Gastroesophageal sphincter (tissue), 4 donors: ENCODE data around the gene TMEM132E. TPM values are rescaled to one million over a fixed set of nuclear protein-coding genes. Genes with fewer than 3 reads are reported as not detected.
A peak's percentile ranks its signal among the peaks of the same experiment; 100 is the strongest.

ENCODE experiments used
- ATAC-seq: fragments of 150-250 bp; one replicate; pipeline ENCODE4 v1.9.1; 2016; ENCODE audit warnings: mild to moderate bottlenecking, moderate library complexity
- H3K27ac ChIP-seq, 4 donors: fragments of 200-600 bp; sonication (generic) in 3 of 4; 1 replicate in 3 of 4; 2 replicates in 1 of 4; pipeline ENCODE4 v1.5.1; 2016 to 2019
- H3K27me3 ChIP-seq: fragments of 200-600 bp; sonication (generic); one replicate; pipeline ENCODE4 v1.5.1; 2019
- H3K36me3 ChIP-seq, 2 donors: fragments of 200-600 bp; sonication (generic); one replicate each; pipeline ENCODE4 v1.5.1; 2019; ENCODE audit warnings: control low read depth in 1 of 2
- H3K4me1 ChIP-seq, 3 donors: fragments of 200-600 bp; sonication (generic); 1 replicate in 2 of 3; 2 replicates in 1 of 3; pipeline ENCODE4 v1.5.1; 2016 to 2019; ENCODE audit warnings: control low read depth in 2 of 3
- H3K4me3 ChIP-seq, 2 donors: fragments of 200-600 bp; sonication (generic); one replicate each; pipeline ENCODE4 v1.5.1; 2019; ENCODE audit warnings: mild to moderate bottlenecking in 1 of 2, moderate library complexity in 1 of 2
- H3K9me3 ChIP-seq, 3 donors: fragments of 200-600 bp; sonication (generic); one replicate each; pipeline ENCODE4 v1.5.1; 2017 to 2019; ENCODE audit warnings: control low read depth in 2 of 3
- EP300 ChIP-seq: sonication (generic); formaldehyde crosslinking; IDR thresholded peaks from one replicate; pipeline ENCODE4 v1.6.1; 2017; ENCODE audit warnings: antibody characterized with exemption, mild to moderate bottlenecking
- POLR2A ChIP-seq, 2 donors: fragments of 450-650 bp; IDR thresholded peaks; one replicate each; pipeline ENCODE4 v1.6.1; 2017; ENCODE audit warnings: antibody characterized with exemption in 2 of 2, mild to moderate bottlenecking in 2 of 2, moderate library complexity in 1 of 2
- POLR2AphosphoS5 ChIP-seq: sonication (generic); formaldehyde crosslinking; IDR thresholded peaks from one replicate; pipeline ENCODE4 v1.6.1; 2017; ENCODE audit warnings: antibody characterized with exemption
- WGBS, 2 donors: methylation state at CpG; one replicate each; pipeline ENCODE4 v1.1.5; 2018; ENCODE audit warnings: low coverage in 1 of 2; 5-methylcytosine and 5-hydroxymethylcytosine counted together
- total RNA-seq, 4 donors: library from RNA; depleted of rRNA; stranded (reverse); fragments of >200 nt; gene quantifications; one replicate each; pipeline ENCODE4 v1.1.0, GENCODE V29; 2016
- TF ChIP-seq, protein P1 (sequence below), 4 experiments: fragments of 200-600 bp in 2 of 4; fragments of 450-650 bp in 2 of 4; sonication (generic) in 1 of 4; IDR thresholded peaks; one replicate each; pipeline ENCODE4 v1.5.1; 2017 to 2019; ENCODE audit warnings: antibody characterized with exemption in 4 of 4, mild to moderate bottlenecking in 2 of 4, moderate library complexity in 2 of 4

The TMEM132E gene
- total RNA-seq, 4 donors from 2014 or later, result 0.12 to 0.47 TPM; not detected in 2

DNA sequence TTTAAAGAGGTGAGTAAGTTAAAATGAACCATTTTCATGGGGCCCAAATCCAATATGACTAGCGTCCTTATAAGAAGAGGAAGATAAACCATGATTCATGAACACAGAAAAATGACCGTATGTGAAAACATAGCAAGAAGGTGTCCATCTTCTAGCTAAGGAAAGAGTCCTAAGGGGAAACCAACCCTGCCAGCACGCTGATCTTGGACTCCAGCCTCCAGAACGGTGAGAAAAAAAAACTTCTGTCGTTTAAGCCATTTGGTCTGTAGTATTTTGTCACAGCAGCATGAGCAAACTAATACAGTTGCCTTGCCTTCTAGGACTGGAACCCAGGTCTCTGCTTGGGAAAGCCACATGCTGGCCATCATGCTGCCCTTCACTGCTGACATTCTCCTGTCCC lies 4.2 kb upstream of the TMEM132E start:
- H3K4me1 ChIP-seq, result peaks cover 0 to 18% (median 13%) of the 10 kb centered on the region in 3 donors
- no peak overlapping the region for H3K27ac ChIP-seq
- TF ChIP-seq EP300 (no peak), POLR2AphosphoS5 (no peak), POLR2A (IDR thresholded peaks at IDR 0.05) (no peak)
- TF ChIP-seq, protein P1, sequence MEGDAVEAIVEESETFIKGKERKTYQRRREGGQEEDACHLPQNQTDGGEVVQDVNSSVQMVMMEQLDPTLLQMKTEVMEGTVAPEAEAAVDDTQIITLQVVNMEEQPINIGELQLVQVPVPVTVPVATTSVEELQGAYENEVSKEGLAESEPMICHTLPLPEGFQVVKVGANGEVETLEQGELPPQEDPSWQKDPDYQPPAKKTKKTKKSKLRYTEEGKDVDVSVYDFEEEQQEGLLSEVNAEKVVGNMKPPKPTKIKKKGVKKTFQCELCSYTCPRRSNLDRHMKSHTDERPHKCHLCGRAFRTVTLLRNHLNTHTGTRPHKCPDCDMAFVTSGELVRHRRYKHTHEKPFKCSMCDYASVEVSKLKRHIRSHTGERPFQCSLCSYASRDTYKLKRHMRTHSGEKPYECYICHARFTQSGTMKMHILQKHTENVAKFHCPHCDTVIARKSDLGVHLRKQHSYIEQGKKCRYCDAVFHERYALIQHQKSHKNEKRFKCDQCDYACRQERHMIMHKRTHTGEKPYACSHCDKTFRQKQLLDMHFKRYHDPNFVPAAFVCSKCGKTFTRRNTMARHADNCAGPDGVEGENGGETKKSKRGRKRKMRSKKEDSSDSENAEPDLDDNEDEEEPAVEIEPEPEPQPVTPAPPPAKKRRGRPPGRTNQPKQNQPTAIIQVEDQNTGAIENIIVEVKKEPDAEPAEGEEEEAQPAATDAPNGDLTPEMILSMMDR (IDR thresholded peaks at IDR 0.05), result no peak
- ATAC-seq, result no peak
- no peak overlapping the region for H3K4me3 ChIP-seq
- H3K9me3 ChIP-seq, result peaks cover 0 to 6% (median 0%) of the 10 kb centered on the region in 3 donors
- no peaks in the 10 kb centered on the region for H3K36me3 ChIP-seq
- H3K27me3 ChIP-seq, result peaks cover 98% of the 10 kb centered on the region
- 40 to 81% methylated on average over 2 to 5 of the region's 5 CpGs for WGBS, 2 donors

DNA sequence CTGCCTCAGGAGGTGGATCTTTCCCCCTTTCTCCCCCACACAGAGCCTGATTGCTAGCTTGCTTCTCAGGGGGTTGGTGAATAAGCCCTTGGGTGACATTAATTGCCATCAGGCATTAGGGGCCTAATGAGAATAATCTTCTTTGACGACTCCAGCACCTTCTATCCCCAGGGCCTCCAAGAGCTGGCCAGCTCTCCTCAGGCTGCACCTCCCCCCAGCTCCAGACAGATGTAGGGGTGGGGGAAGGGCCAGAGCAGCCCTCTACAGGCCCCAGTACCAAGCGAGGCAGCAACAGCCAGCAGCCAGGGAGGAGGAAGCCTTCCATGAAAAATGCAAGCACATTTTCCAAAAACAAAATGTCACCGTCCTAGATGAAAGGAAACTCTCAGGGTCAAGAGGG lies 1.4 kb upstream of the TMEM132E start:
- Histone ChIP-seq H3K27me3 (peaks cover 98% of the 10 kb centered on the region), H3K36me3 (no peaks in the 10 kb centered on the region), H3K27ac (no peak overlapping the region), H3K4me1 (peaks cover 0 to 40% (median 33%) of the 10 kb centered on the region in 3 donors), H3K9me3 (peaks cover 0 to 6% (median 0%) of the 10 kb centered on the region in 3 donors), H3K4me3 (no peak overlapping the region)
- no peak for ATAC-seq
- 40 to 63% methylated on average over 1 to 2 of the region's 3 CpGs for WGBS, 2 donors
- TF ChIP-seq EP300, result no peak
- TF ChIP-seq POLR2A (IDR thresholded peaks at IDR 0.05), result no peak
- no peak for TF ChIP-seq POLR2AphosphoS5
- TF ChIP-seq, protein P1 (IDR thresholded peaks at IDR 0.05), result no peak

DNA sequence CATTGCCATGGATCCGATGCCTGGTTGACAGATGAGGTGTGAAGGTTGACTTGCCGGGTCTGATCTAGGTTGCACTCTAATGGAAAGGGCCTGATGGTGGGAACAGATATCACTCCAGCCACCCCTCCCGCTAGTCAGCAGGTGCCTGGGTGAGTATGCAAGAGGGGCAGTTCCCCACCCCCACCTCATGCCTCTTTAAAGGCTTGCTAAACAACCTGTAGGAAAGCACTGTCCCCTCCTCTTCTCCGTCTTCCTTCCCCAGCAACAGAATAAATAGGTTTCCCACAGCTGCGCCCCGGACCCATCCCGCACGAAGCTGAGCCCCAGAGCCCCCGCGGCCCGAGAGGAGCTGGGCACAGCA lies 746 bp upstream of the TMEM132E start:
- no peaks in the 10 kb centered on the region for H3K36me3 ChIP-seq
- no peak for TF ChIP-seq POLR2AphosphoS5
- TF ChIP-seq POLR2A (IDR thresholded peaks at IDR 0.05), result no peak
- TF ChIP-seq EP300, result no peak
- TF ChIP-seq, protein P1 (IDR thresholded peaks at IDR 0.05), result no peak
- peaks cover 0 to 6% (median 0%) of the 10 kb centered on the region in 3 donors for H3K9me3 ChIP-seq
- peak overlapping the region in 1 of 2 donors; percentile 64 for H3K4me3 ChIP-seq
- 60% methylated on average over 1 of the region's 11 CpGs; no CpG with 5 or more reads in 1 of the 2 donors for WGBS, 2 donors
- peaks cover 0 to 40% (median 33%) of the 10 kb centered on the region in 3 donors for H3K4me1 ChIP-seq
- H3K27ac ChIP-seq, result no peak overlapping the region
- peaks cover 98% of the 10 kb centered on the region for H3K27me3 ChIP-seq
- ATAC-seq, result no peak

DNA sequence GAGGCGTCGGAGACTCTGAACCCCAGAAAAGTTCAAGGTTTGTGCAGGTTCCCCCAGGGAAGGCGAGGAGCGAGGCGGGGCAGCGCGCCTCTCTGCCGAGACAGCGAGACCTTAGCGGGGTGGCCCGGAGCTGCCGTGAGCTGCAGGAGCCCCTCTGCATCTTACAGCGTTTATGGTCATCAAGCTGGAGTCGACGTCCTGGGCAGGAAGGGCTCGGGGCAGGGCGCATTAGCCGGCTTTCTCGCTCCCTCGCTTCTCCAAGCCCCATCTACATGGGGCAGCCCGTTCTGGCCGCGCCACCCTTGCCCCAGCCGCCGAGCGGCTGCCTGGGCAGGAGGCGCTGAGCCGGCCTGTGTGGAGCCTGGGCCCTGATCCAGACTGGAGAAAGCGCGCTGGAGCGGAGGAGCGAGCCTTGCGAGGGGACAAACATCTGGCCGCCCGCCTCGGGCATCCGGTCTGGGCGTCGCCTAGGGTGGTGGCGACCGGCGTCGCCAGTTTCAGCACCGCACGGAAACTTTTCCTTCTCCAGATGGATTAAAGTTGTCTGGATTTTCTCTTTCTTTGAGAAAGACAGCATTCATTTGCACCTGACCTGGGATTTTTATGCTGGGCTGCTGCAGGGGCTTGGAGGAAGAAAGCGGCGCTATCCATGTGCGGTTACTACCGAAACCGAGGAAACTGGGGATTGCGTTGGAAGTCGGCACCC lies 750 bp downstream of the TMEM132E start:
- Histone ChIP-seq H3K36me3 (no peaks in the 10 kb centered on the region), H3K27ac (no peak overlapping the region), H3K27me3 (peaks cover 100% of the 10 kb centered on the region), H3K4me1 (peaks cover 0 to 40% (median 33%) of the 10 kb centered on the region in 3 donors), H3K9me3 (peaks cover 0 to 4% (median 0%) of the 10 kb centered on the region in 3 donors), H3K4me3 (peak overlapping the region; percentile 46 to 64)
- TF ChIP-seq EP300 (no peak), POLR2AphosphoS5 (no peak), POLR2A (IDR thresholded peaks at IDR 0.05) (no peak)
- TF ChIP-seq, protein P1 (IDR thresholded peaks at IDR 0.05), result no peak
- 2% methylated on average over 12 of the region's 52 CpGs; no CpG with 5 or more reads in 1 of the 2 donors for WGBS, 2 donors
- peak; percentile 10 for ATAC-seq
